Measurements from ENCODE around the gene CTBP1.

CTBP1 gene

DNA sequence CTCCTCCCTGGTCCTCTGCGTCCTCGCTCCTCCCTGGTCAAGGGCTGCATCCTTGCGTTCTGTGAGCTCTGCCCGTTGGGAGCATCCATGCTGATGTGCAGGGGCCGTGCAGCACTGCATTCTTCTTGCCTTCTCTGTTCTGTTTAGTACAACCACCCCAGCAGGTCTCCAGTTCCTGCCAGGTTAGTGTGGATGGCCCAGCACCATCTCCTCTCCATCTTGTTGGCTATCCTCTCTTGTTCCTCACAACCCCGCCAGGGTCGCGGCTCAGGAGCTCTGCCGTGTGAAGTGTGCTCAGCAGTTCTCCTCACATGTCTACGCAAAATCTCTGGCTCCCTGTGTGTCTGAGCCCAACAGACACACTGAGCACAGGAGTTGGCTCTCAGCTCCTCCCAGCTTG lies 30.3 kb upstream of the CTBP1 start:
- DNase-seq = no peak

DNA sequence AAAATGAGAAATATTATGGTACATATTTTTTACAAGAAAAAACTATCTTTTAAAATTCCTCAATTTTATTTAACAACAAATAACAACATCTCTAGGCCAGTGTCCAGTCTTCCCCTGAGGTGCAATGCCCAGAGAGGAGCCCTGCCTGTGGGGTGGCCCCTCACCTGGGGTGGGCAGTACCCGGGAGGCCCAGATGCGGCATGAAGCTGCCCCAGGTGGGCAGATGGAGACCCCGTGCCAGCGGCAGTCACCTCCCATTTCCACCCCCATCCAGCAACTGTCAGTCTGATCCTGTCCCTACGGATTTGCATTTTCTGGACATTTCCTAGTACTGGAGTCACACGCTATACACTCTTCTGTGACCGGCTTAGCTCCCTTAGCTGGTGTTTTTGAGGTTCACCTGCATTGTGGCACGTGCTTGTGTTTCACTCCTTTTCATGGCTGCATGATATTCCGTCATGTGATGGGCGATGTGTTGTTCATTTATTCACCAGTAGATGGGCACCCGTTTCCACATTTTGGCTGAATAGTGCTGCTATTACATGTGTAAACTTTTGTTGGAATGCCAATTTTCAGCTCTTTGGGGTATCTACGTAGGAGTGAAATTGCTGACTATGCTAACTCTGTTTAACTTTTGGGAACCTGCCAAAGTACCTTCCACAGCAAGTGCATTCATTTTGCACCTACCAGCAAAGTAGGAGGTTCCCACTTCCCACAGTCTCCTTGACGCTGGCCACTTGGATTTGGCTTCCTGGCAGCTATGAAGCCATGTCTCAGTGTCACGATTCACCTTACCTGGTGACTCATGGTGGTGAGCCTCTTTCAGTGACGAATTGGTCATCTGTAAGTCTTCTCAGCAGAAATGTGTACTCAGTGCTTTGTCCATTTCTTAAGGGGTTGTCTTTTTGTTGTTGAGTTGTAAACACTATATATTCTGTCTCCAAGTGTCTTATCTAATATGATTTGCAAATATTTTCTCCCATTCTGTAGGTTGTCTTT lies 29.0 kb upstream of the CTBP1 start:
- DNase-seq = peak; percentile 20

DNA sequence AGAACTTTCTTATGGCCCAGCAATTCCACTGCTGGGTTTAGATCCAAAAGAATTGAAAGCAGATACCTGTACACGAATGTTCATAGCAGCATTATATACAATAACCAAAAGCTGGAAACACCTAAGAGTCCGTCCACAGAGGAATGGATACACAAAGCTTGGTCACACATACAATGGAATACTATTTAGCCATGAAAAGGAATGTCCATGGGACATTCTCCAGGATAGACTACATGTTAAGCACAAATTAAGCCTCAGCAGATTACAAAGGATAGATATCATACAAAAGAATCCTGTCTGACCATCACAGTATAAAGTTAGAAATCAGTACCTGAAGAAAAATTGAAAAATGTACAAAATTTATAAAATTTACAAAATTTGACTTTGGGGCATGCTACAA lies 28.1 kb upstream of the CTBP1 start:
- no peak for DNase-seq

DNA sequence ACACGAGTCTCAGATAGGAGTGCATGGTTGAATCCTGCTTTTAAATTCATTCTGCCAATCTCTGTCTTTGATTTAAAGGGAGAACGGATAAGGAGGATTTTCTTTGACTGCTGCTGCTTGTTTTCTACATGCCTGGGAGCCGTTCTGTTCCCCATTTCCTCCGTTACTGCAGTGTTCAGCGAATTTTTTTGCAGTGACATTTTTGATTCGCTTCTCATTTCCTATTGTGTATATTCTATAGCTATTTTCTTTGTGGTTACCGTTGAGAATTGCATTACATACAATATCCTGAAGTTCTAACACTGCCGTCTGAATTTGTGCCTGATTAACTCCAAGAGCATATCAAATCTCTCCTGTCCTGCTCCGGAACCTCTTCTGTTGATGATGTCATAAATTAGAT lies 25.9 kb upstream of the CTBP1 start:
- DNase-seq = no peak

DNA sequence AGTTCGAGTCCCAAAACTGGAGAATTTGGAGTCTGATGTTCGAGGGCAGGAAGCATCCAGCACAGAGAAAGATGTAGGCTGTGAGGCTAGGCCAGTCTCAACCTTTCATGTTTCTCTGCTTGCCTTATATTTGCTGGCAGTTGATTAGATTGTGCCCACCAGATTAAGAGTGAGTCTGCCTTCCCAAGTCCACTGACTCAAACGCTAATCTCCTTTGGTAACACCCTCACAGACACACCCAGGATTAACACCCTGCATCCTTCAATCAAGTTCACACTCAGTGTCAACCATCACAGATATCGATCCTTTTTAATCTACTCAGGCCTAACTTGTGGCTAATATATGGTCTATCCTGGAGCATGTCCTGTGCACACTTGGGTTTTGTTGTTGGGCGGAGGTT lies 22.8 kb upstream of the CTBP1 start:
- DNase-seq = peak; percentile 67

DNA sequence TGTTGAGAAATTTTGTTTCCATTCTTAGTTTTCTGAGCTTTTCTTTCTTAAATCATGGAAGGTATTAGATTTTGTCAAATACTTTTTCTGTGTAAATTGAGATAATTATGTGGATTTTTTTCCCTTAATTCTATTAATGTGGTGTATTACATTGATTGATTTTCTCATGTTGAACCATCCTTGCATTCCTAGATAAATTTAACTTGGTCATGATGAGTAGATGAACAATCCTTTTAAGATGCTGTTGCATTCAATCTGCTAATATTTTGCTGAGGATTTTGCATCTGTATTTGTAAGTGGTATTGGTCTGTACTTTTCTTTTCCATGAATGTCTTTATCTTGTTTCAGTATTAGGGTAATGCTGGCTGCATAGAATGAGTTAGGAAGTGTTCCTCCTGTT lies 20.3 kb upstream of the CTBP1 start:
- DNase-seq = no peak

DNA sequence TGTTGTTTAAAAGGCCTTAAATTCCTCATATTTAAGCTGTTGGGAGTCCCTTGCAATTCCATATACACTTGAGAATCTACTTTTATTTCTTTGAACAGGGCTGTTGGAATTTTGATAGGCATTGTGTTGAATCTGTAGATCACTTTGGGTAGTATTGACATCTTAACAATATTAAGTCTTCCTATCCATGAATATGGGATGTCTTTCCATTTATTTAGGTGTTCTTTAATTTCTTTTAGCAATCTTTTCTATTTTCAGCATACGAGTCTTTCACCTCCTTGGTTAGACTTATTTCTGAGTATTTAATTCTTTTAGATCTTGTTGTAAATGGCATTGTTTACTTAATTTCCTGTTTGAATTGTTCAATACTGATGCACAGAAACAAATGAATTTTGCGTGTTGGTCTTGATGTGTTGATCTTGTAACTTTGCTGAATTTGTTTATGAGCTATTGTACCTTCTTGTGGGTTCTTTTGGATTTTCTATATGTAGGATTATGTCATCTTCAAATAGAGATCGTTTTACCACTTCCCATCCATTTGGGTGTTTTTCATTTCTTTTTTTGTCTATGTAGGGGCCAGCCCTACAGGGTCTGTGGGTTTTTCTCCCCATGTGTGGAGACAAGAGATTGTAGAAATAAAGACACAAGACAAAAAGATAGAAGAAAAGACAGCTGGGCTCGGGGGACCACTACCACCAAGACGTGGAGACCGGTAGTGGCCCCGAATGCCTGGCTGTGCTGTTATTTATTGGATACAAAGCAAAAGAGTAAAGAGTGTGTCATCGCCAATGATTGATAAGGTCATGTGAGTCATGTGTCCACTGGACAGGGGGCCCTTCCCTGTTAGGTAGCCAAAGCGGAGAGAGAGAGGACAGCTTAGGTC lies 18.2 kb upstream of the CTBP1 start:
- no peak for DNase-seq

DNA sequence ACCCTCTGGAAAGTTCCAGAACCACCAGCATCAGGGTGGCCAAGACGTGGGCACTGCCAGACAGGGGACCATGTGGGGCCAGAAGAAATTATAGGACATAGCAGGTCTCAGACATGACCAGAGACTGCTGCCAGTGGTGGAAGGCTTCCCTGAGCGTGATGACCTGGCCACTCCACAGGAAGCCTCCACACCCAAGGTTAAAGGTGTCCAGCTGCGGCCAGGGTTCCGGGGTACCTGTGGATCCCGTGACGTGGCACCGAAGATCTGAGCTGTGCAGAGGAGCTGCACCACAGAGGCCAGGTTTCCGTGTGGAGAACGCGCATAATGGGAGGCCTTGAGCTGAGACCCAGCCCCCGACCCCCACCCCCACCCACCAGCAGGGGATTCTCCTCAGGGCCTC lies 16.4 kb upstream of the CTBP1 start:
- no peak for DNase-seq

DNA sequence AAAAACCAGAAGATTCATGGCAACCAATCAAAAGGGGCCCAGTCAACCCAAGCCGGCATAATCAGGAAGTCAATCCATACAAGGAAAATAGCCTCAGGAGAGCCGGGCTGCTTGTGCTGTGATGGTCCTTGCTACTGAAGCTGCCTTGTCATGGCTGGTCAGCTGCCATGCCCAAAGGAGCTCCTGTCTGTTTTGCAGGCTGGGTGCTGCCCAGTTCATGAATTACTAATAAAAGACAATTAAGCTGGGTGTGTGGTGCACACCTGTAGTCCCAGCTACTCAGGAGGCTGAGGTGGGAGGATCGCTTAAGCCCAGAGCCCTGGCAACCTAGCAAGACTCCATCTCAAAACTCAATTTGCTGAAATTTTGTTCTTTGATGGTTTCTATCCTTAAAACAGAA lies 16.0 kb upstream of the CTBP1 start:
- no peak for DNase-seq

DNA sequence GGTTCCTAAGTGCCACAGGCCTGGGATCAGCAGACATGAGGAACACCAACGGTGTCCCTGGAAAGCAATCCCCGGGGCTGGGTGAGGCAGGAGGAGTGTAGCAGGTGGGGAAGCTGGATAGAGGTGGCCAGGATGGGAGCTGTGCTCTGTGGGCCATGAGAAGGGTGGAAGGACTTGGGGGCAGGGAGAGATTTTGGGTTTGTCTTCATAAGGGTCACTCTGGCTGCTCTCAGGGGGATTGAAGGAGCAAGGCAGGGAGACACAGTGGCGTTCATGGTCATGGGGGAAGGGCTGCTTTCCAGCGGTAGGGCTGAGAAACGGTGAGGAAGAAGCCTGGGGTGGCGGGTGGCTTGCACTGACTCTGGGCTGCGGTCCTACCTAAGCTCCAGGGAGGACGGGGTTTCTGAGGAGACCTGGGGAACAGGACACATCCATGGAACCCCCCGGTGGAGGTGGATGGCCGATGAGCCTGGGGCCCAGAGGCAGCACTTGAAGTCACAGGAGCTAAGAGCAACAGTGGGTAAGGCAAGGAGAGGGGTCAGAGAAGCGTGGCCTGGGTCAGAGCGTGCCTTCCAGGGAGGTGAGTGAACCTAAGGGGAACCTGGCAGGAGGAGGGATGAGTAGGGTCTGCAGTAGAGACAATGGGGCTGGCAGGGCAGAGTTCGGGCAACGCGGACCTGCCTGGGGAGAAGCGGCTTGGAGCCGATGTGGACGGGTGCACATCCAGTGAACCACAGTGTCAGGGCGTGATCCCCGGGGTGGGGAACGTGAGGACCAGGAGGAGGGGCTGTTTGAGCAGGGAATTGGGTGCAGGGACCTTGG lies 12.4 kb upstream of the CTBP1 start:
- DNase-seq = no peak

DNA sequence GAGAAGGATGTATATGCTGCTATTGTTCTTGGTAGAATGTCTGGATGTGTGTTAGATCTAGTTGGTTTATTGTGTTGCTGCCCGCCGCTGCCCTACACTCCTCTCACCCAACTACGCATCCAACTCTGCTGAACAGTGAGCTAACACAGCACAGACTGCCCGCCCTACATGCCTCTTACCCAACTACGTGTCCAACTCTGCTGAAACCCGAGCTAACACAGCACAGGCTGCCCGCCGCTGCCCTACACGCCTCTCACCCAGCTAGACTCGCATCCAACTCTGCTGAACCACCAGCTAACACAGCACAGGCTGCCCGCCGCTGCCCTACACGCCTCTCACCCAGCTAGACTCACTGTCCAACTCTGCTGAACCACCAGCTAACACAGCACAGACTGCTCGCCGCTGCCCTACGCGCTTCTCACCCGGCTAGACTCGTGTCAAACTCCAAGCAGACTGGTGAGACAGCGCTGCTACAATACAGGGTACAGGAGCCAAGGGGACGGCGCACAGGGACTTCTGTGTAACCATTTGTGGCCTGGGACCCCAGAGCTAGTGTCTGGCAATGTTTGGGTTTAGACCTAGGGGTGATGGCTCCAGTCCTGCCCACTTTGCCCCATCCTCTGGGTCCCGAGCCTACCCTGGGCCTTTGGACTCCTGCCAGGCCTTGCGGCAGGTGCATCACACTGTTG lies 11.6 kb upstream of the CTBP1 start:
- DNase-seq = no peak

DNA sequence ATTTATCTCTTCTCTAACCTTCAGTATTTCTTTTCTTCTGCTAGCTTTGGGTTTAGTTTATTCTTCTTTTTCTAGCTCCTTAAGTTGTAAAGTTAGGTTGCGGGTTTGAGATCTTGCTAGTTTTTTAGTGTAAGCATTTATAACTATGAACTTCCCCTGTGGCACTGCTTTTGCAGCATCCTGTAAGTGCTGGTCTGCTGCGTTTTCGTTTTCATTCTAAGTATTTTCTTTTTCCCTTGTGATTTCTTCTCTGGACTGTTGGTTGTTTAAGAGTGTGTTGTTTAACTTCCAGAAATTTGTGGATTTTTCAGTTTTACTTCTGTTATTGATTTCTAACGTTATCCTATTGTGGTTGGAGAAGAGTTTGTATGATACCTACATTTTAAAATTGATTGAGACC lies 11.0 kb upstream of the CTBP1 start:
- no peak for DNase-seq

DNA sequence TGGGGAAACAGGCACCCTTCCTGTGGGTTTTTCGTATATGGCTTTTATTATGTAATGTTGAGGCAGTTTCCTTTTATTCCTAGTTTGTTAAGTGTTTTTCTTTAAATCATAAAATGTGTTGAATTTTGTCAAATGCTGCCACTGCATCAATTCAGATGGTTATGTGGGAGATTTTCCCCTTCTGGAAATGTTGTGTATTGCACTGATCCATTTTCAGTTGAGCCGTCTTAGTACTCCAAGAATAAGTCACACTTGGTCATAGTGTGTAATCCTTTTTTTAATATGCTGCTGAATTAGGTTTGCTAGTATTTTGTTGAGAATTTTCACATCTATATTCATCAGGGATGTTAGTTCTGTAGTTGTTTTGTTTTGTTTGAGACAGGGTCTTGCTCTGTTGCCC lies 9.5 kb upstream of the CTBP1 start:
- no peak for DNase-seq

DNA sequence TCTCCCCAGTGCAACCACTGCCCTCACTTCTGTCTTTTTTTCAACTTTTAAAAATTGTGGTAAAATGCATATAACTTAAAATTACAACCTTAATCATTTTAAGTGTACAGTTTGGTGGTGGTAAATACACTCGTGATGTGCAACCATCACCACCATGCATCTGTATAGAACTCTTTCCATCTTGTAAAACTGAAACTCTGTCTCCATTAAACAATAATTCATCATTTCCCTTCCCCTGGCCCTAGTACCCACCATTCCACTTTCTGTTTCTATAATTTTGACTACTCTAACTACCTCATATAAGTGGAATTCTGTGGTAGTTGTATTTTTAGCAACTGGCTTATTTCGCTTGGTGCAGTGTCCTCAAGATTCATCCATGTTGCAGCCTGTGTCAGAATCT lies 6.8 kb upstream of the CTBP1 start:
- DNase-seq = no peak

DNA sequence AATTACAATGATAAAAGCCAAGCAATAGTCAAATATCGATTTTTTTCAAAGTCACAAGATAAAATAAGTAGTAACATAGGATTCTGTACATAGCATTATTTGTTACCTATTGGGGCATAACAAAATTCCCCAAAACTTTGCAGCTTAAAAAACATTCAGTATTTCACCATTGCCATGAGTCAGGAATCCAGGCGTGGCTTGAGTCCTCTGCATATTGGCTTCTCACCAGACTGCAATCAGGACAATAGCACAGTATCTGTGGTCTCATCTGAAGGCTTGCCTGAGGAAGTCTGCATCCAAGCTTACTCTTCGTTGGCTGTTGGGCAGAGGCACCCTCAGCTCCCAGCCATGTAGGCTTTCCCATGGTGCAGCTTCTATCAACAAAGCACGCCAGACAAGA lies 6.2 kb upstream of the CTBP1 start:
- no peak for DNase-seq

DNA sequence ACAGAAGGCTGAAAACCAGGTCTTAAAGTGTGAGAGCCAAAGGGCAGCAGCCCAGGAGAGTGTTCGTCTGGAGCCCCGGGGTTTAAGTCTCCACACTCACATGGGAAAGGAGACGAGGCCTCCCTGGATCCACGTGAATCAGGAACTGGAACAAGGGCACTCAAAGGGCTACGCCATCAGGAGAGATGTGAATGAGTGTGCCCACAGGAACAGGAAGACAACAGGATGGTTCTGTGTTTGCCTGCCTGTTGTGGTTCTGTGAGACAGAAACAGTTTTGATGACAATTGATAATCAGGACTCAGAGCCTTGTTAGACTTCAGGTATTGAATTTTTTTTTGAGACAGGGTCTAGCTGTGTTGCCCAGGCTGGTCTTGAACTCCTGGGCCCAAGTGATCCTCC lies 4.9 kb upstream of the CTBP1 start:
- no peak for DNase-seq

DNA sequence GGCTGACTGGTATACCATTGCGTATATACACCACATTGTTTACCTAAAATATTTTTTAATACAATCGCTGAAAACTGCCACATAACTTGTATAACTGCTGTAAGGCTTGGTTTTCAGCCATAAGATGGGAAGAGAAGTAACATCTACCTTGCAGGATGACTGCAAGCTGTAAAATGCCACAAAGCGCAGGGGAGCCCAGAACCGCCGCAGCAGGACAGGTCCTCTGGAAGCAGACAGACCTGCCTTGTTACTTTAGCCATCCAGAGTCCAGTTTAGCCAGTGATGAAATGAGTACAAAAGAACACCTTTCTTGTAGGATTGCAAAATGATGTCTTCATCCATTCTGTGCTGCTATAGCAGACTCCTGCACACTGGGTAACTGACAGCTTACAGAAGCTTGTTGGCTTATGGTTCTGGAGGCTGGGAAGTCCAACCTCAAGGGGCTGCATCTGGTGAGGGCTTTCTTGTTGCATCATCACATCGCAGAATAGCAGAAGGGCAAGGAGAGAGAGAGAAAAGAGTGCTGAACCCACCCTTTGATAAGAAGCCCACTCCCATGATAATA lies 4.1 kb upstream of the CTBP1 start:
- no peak for DNase-seq

DNA sequence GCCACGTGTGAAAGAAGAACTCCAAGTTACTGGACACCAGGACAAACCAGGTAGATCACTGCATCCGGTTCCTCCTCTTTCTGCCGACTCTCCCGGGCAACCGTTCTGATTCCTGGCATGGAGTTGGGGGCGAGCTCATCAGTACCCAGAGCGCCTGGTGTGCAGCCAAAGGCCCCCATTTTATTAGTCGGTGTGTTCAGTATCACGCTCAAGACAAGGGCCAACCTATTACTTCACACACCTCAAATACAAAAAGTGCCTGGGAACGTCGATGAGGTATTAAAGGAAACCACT lies 2.8 kb upstream of the CTBP1 start:
- no peak for DNase-seq

DNA sequence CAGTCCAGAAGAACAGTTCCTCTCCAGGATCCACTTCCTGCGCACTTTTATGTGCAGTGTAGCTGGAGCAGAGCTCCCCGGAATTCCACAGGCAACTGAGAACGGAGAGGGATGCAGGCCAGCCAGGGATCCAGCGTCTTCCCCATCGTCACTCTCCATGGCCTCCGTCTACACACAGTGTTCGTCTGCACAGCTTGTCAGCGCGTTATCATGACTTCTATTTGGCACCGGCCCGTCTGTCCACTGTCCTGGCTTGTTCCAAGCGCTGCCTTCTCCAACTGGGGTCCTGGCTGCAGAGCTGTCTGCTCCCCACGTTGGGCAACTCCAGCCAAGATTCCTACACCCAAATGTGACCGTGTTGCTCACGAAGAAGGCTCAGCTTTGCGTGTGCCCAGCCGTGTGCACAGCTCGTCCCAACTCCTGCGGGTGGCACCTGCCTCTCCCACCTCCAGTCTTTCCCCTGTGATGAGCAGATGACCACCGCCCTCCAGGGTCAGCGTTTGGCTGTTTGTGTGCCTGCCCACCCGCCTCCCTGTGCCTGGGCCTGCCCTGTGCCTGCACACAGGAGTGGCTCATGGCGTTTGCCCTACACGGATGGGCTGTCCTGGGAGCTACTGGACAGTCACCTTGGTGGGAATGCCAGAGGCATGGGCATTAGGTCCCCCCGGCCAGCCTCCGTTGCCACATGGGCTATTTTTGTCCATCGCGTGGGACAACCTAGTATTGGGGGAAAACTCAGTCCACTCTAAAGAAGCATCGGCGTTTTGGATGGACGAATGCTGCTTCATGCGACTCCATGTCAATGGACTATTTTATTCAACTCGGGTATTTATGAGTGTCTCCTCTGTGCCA lies 2.2 kb upstream of the CTBP1 start:
- DNase-seq = no peak

DNA sequence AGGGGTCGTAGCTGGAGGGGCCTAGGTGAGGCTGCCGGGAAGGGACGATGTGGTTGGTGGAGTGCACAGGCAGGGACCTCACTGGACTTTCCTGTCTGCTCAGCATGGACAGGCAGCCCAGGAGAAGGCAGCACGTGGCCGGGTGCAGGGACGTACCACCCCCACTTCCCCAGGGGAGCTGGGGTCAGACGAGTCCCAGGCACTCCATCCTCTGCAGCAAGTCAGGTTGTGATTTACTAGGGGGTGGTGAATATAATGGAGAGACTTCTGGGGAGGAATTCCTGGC lies 1.5 kb upstream of the CTBP1 start:
- no peak for DNase-seq

DNA sequence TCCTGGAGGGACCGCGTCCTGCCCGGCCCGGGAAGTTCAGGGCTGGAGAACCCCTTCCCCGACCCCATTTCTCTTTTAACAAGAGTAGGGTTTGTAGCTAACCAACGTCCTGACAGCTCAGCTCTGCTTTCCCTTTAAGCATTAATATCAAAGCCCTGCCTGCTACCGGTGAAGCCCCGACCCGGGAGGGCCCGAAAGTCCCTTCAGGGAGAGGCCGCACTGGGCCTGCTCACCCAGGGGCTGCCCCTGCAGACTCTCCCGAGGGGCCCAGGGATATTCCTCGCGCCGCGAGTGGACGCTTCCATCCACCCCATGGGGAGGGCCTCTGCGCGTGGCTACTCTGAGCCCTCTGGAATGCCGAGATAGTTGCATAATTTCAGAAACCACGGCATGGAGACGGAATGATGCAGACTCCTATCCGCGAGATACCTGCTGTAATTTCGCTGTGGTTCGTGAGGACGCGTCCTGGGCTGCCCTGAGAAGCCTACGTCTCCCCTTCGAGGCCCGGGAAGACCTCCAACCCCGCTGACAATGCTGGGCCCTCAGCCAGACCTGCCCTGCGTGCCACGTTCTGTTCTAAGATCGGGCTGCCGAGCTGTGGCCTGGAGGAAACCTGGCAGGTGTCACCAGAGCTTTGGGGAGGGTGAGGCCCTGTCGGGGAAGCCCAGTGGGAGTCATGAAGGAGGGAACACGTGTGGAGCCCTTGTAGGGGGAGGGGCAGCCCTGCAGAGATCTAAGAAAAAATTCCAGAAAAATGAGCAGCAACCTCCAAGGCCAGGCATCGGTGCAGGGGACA lies 999 bp upstream of the CTBP1 start:
- DNase-seq = peak; percentile 24
